A549 (cell line): ENCODE data around the gene CHEK2.
A peak's percentile ranks its signal among the peaks of the same experiment; 100 is the strongest.

Experiments used
- MAFK ChIP-seq: fragments of 450-650 bp; IDR thresholded peaks from 2 replicates; pipeline ENCODE4 v1.6.1; 2014; ENCODE audit not compliant: partially characterized antibody
- RFX5 ChIP-seq: fragments of 450-650 bp; IDR thresholded peaks from 2 replicates; pipeline ENCODE4 v1.7.1; 2014; ENCODE audit warnings: antibody characterized with exemption, mild to moderate bottlenecking, moderate library complexity
- TF ChIP-seq, protein P1 (sequence below): fragments of >200 bp; sonication (Bioruptor Twin); formaldehyde crosslinking; IDR thresholded peaks from 3 replicates; pipeline ENCODE4 v1.5.1; 2016

DNA sequence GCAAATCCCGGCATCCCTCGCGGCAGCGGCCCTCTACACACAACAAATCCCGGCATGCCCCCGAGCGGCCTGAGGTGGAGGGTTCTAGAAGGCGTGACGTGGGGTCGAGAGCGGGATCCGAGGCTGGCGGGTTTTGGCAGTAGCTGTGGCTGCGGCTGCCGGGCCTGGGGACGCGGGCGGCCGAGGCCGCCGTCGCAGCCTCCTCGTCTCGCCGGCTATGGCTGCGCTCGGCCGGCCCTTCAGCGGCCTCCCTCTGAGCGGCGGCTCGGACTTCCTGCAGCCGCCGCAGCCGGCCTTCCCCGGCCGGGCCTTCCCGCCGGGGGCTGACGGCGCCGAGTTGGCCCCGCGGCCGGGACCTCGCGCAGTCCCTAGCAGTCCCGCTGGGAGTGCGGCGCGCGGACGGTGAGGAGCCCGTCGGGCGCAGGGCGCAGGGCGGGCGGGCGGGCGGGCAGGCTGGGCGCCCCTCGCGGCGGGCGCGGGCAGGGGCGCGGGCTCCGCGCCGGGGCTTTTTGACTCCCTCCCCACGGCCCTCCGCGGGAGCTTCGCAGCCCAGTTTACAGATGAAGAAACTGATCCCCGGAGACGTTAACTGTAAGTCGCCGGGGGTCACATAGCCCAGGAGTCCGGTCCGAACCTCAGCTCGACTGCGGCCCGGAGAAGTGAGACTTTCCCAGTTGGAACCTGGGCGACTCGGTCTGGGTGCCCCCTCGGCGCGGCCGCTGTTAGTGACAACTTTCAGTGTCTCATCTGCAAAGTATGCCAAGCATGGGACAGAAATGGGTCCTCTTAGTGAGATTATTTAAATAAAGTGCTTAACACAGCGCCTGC, 31.2 kb upstream of the CHEK2 start, which contains the start of gene CCDC117:
- TF ChIP-seq MAFK (no peak), RFX5 (no peak)
- TF ChIP-seq, protein P1, sequence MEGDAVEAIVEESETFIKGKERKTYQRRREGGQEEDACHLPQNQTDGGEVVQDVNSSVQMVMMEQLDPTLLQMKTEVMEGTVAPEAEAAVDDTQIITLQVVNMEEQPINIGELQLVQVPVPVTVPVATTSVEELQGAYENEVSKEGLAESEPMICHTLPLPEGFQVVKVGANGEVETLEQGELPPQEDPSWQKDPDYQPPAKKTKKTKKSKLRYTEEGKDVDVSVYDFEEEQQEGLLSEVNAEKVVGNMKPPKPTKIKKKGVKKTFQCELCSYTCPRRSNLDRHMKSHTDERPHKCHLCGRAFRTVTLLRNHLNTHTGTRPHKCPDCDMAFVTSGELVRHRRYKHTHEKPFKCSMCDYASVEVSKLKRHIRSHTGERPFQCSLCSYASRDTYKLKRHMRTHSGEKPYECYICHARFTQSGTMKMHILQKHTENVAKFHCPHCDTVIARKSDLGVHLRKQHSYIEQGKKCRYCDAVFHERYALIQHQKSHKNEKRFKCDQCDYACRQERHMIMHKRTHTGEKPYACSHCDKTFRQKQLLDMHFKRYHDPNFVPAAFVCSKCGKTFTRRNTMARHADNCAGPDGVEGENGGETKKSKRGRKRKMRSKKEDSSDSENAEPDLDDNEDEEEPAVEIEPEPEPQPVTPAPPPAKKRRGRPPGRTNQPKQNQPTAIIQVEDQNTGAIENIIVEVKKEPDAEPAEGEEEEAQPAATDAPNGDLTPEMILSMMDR = peak; percentile 26; the same call in 1 of the 3 replicates
